Measurements from ENCODE around the gene MXRA7. TPM values are rescaled to one million over a fixed set of nuclear protein-coding genes. Genes with fewer than 3 reads are reported as not detected.

The MXRA7 gene
- total and polyA plus RNA-seq, 3 donors from 2014 or later = 217 to 272 (median 253) TPM

GRCh38 chr17:76735586-76736348 is 25.0 kb upstream of the MXRA7 start:
- Histone ChIP-seq H3K9me3 (no peaks in the 10 kb centered on the region), H3K36me3 (ENCODE audit: low read depth, missing control alignments) (no peaks in the 10 kb centered on the region), H3K4me1 (peaks cover 32% of the 10 kb centered on the region), H3K4me3 (peak overlapping the region; percentile 99), H3K27ac (peak overlapping the region; percentile 97 to 98), H3K27me3 (no peaks in the 10 kb centered on the region)
- 1% methylated on average over 20 of the region's 20 CpGs for WGBS, 2 donors
- no peak for TF ChIP-seq POLR2A (IDR thresholded peaks at IDR 0.05)
- TF ChIP-seq, protein P1, sequence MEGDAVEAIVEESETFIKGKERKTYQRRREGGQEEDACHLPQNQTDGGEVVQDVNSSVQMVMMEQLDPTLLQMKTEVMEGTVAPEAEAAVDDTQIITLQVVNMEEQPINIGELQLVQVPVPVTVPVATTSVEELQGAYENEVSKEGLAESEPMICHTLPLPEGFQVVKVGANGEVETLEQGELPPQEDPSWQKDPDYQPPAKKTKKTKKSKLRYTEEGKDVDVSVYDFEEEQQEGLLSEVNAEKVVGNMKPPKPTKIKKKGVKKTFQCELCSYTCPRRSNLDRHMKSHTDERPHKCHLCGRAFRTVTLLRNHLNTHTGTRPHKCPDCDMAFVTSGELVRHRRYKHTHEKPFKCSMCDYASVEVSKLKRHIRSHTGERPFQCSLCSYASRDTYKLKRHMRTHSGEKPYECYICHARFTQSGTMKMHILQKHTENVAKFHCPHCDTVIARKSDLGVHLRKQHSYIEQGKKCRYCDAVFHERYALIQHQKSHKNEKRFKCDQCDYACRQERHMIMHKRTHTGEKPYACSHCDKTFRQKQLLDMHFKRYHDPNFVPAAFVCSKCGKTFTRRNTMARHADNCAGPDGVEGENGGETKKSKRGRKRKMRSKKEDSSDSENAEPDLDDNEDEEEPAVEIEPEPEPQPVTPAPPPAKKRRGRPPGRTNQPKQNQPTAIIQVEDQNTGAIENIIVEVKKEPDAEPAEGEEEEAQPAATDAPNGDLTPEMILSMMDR (IDR thresholded peaks at IDR 0.05) = no peak
- no peak for DNase-seq
- intact Hi-C loops (cut with DNase I; ENCODE audit: low total_unique reads) = no loop called here

- no peaks in the 10 kb centered on the region for H3K36me3 ChIP-seq (ENCODE audit: low read depth, missing control alignments)
- H3K4me1 ChIP-seq = peaks cover 32% of the 10 kb centered on the region
- H3K27me3 ChIP-seq = no peaks in the 10 kb centered on the region
- peak overlapping the region in 1 of 2 donors; percentile 99 for H3K4me3 ChIP-seq
- intact Hi-C loops (cut with DNase I; ENCODE audit: low total_unique reads) = no loop called here
- 9 to 11% methylated on average over 5 of the region's 5 CpGs for WGBS, 2 donors
- peak overlapping the region in 1 of 2 donors; percentile 97 for H3K27ac ChIP-seq
- no peaks in the 10 kb centered on the region for H3K9me3 ChIP-seq
- no peak for TF ChIP-seq POLR2A (IDR thresholded peaks at IDR 0.05)
- TF ChIP-seq, protein P1 (IDR thresholded peaks at IDR 0.05) = no peak
- no peak for DNase-seq
Observed at GRCh38 chr17:76735006-76735405, 24.2 kb upstream of the MXRA7 start.

DNA sequence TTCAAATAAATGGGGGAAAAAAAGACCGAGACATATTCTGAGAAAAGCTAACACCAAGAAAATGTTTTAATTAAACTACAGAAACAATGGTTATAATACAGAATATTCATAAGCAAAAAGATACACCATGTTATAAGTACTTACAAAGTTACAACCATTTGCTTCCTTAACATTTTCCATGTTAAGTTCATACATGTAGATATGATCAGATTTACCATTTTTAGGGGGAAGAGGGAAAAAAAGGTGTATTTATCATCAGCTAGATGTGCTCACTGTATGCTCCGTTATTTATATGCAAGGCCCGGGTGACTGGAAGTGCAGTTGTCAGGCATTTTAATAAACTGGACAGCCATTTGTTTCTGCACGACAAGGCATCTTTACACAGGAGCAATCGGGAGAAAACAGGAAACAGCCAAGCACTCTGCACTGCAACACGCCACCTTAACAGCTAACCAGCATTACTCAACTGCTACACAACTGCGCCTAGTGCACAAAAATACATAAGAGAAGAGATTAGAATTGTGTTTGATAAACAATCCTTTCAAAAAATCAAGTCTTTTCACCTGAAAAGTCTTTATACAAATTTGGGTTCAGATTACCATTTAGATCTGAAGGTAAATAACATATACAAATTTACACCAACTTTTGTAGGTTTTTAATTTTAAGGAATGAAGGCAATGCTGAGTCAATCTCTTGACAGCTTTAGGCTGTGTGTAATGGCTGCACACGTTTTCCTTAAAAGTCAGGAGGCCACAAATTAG is 23.5 kb upstream of the MXRA7 start:
- no peaks in the 10 kb centered on the region for H3K36me3 ChIP-seq (ENCODE audit: low read depth, missing control alignments)
- no peak for DNase-seq

DNA sequence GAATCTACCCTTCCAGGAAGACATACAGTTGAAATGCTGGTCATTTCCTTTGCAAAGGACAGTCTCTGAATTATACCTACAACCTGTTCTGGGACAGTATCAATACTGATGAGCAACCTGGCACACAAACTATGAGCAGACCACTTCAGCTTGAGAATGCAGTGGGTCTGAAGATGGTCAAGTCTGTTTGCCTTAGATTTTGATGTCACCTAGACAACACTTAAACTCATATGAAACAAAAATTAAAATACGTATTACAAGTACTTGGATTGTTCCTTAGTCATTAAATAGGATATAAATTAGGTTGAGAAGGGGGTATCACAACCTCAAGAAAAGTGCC is 22.8 kb upstream of the MXRA7 start:
- no peak for TF ChIP-seq POLR2A (IDR thresholded peaks at IDR 0.05)
- TF ChIP-seq, protein P1 (IDR thresholded peaks at IDR 0.05) = no peak
- Histone ChIP-seq H3K4me3 (no peak overlapping the region), H3K27me3 (no peaks in the 10 kb centered on the region), H3K9me3 (no peaks in the 10 kb centered on the region), H3K27ac (no peak overlapping the region), H3K36me3 (ENCODE audit: low read depth, missing control alignments) (no peaks in the 10 kb centered on the region), H3K4me1 (peaks cover 29% of the 10 kb centered on the region)
- DNase-seq = no peak
- intact Hi-C loops (cut with DNase I; ENCODE audit: low total_unique reads) = no loop called here
- WGBS, 2 donors = 83 to 91% methylated on average over 1 of the region's 1 CpG

More for the DNA sequence above, 23.5 kb upstream of the MXRA7 start:
- H3K27ac ChIP-seq = peak overlapping the region in 1 of 2 donors; percentile 97
- WGBS, 2 donors = 40 to 42% methylated on average over 8 of the region's 8 CpGs
- H3K27me3 ChIP-seq = no peaks in the 10 kb centered on the region
- H3K4me3 ChIP-seq = no peak overlapping the region
- TF ChIP-seq POLR2A (IDR thresholded peaks at IDR 0.05) = no peak
- TF ChIP-seq, protein P1 (IDR thresholded peaks at IDR 0.05) = no peak
- no peaks in the 10 kb centered on the region for H3K9me3 ChIP-seq
- H3K4me1 ChIP-seq = peaks cover 32% of the 10 kb centered on the region
- intact Hi-C loops (cut with DNase I; ENCODE audit: low total_unique reads) = no loop called here
